A549 (cell line): Measurements from ENCODE around the gene PGS1. TPM values are rescaled to one million over a fixed set of nuclear protein-coding genes. Genes with fewer than 3 reads are reported as not detected.

ENCODE experiments used
- ATAC-seq, 2 experiments: fragments of 200-7000 bp in 1 of 2; fragments of >200 bp in 1 of 2; cut with Nextera tagmentation in 1 of 2; cut with Tn5 transposase in 1 of 2; 3 replicates each; pipeline versions ENCODE4 v1.8.0 to v1.9.1; 2018 to 2020; ENCODE audit warnings: mild to moderate bottlenecking in 1 of 2, moderate library complexity in 1 of 2
- CTCF ChIA-PET: fragments of 300-600 bp; sonication (Branson Sonifier 250); formaldehyde crosslinking; extraction: SDS; loops from one replicate; lab custom pipeline; 2021; ENCODE audit warnings: antibody characterized with exemption, inconsistent platforms; lab: Yijun Ruan, JAX
- POLR2A ChIA-PET: fragments of 350-600 bp; formaldehyde crosslinking; extraction: SDS; loops from one replicate; lab custom pipeline; 2021; ENCODE audit warnings: antibody characterized with exemption, inconsistent platforms; lab: Yijun Ruan, JAX
- DNase-seq, 2 experiments: peaks; one replicate each; pipeline versions ENCODE4 v3.0.0 to v3.0.0-alpha.2; 2011 to 2016; ENCODE audit warnings: low read depth in 1 of 2, low spot score in 1 of 2
- FAIRE-seq: peaks from 2 replicates; lab custom pipeline; 2011; peaks lifted over from hg19 to GRCh38; lab: Jason Lieb, UNC
- H3K27ac ChIP-seq, 2 experiments: fragments of >200 bp; sonication (Bioruptor Twin); formaldehyde crosslinking; 3 replicates each; pipeline ENCODE4 v1.5.1; 2016 to 2017
- H3K4me1 ChIP-seq: fragments of >200 bp; sonication (Bioruptor Twin); formaldehyde crosslinking; 3 replicates; pipeline ENCODE4 v1.6.1; 2016
- H3K4me2 ChIP-seq: fragments of >200 bp; sonication (Bioruptor Twin); formaldehyde crosslinking; 3 replicates; pipeline ENCODE4 v1.6.1; 2016
- H3K4me3 ChIP-seq: fragments of >200 bp; sonication (Bioruptor Twin); formaldehyde crosslinking; 3 replicates; pipeline ENCODE4 v1.5.1; 2016
- H3K9me3 ChIP-seq: fragments of >200 bp; sonication (Bioruptor Twin); formaldehyde crosslinking; 3 replicates; pipeline ENCODE4 v1.6.1; 2016
- BHLHE40 ChIP-seq: IDR thresholded peaks from 2 replicates; pipeline ENCODE4 v1.6.1; 2012; ENCODE audit warnings: low read depth, low read length, inconsistent platforms
- CEBPB ChIP-seq, 2 experiments: fragments of >200 bp in 1 of 2; sonication (Bioruptor Twin) in 1 of 2; formaldehyde crosslinking in 1 of 2; IDR thresholded peaks; 2 replicates each; pipeline ENCODE4 v1.6.1; 2012 to 2016
- CHD2 ChIP-seq: fragments of 150-350 bp; IDR thresholded peaks from 2 replicates; pipeline ENCODE4 v1.6.1; 2014; ENCODE audit warnings: low read length; ENCODE audit not compliant: partially characterized antibody
- FOSB ChIP-seq: fragments of 250-450 bp; sonication (Bioruptor Pico); IDR thresholded peaks from 2 replicates; pipeline ENCODE4 v1.5.0; 2020; ENCODE audit warnings: mild to moderate bottlenecking, moderate library complexity
- GATA3 ChIP-seq: IDR thresholded peaks from 2 replicates; pipeline ENCODE4 v1.6.1; 2012; ENCODE audit warnings: borderline replicate concordance
- HOXB13 ChIP-seq: fragments of 250-450 bp; sonication (Bioruptor Pico); IDR thresholded peaks from 2 replicates; pipeline ENCODE4 v1.5.0; 2020; ENCODE audit warnings: low read depth, mild to moderate bottlenecking, moderate library complexity
- JUN ChIP-seq, 2 experiments: fragments of >200 bp; sonication (Bioruptor Twin); formaldehyde crosslinking; IDR thresholded peaks; 2 replicates in 1 of 2; 3 replicates in 1 of 2; pipeline ENCODE4 v1.6.1; 2016 to 2017
- MAFK ChIP-seq: fragments of 450-650 bp; IDR thresholded peaks from 2 replicates; pipeline ENCODE4 v1.6.1; 2014; ENCODE audit not compliant: partially characterized antibody
- MYC ChIP-seq: IDR thresholded peaks from 2 replicates; pipeline ENCODE4 v1.6.1; 2012; ENCODE audit warnings: mild to moderate bottlenecking, inconsistent platforms, low read length, improper control_type of control experiment, borderline replicate concordance
- NPAS2 ChIP-seq: fragments of 250-450 bp; sonication (Bioruptor Pico); IDR thresholded peaks from 2 replicates; pipeline ENCODE4 v1.8.0; 2022; ENCODE audit warnings: mild to moderate bottlenecking, moderate library complexity, borderline replicate concordance
- NR3C1 ChIP-seq: fragments of >200 bp; sonication (Bioruptor Twin); formaldehyde crosslinking; IDR thresholded peaks from 3 replicates; pipeline ENCODE4 v1.6.1; 2017
- PHF8 ChIP-seq: fragments of 200-600 bp; sonication (generic); IDR thresholded peaks from 2 replicates; pipeline ENCODE4 v1.6.1; 2016; ENCODE audit warnings: low read depth, mild to moderate bottlenecking, antibody characterized with exemption, moderate library complexity, borderline replicate concordance
- POLR2AphosphoS2 ChIP-seq: conservative IDR thresholded peaks from 2 replicates; pipeline ENCODE4 v1.6.1; 2012; ENCODE audit warnings: low read length, improper control_type of control experiment, inconsistent platforms
- RARB ChIP-seq: fragments of 250-450 bp; sonication (Bioruptor Pico); IDR thresholded peaks from 2 replicates; pipeline ENCODE4 v1.8.0; 2021; ENCODE audit warnings: mild to moderate bottlenecking, moderate library complexity
- RCOR1 ChIP-seq: fragments of 150-350 bp; IDR thresholded peaks from 2 replicates; pipeline ENCODE4 v1.6.1; 2014; ENCODE audit warnings: antibody characterized with exemption, low read length, low read depth
- RNF2 ChIP-seq: fragments of 200-600 bp; sonication (generic); IDR thresholded peaks from 2 replicates; pipeline ENCODE4 v1.6.1; 2016; ENCODE audit warnings: low read depth, mild to moderate bottlenecking, antibody characterized with exemption, moderate library complexity, borderline replicate concordance
- SMC3 ChIP-seq: fragments of >200 bp; sonication (Bioruptor Twin); formaldehyde crosslinking; IDR thresholded peaks from 3 replicates; pipeline ENCODE4 v1.6.1; 2018; ENCODE audit warnings: inconsistent platforms
- TFCP2L1 ChIP-seq: fragments of 250-450 bp; sonication (Bioruptor Pico); IDR thresholded peaks from 2 replicates; pipeline ENCODE4 v1.5.0; 2021; ENCODE audit warnings: mild to moderate bottlenecking
- ZFP36 ChIP-seq: fragments of 450-650 bp; IDR thresholded peaks from 2 replicates; pipeline ENCODE4 v1.6.1; 2014; ENCODE audit warnings: borderline replicate concordance; ENCODE audit not compliant: partially characterized antibody
- ZSCAN20 ChIP-seq: fragments of 250-450 bp; sonication (Bioruptor Pico); IDR thresholded peaks from 2 replicates; pipeline ENCODE4 v1.8.0; 2022; ENCODE audit warnings: mild to moderate bottlenecking, moderate library complexity
- WGBS: methylation state at CpG from one replicate; pipeline ENCODE4 v1.1.6; 2017; ENCODE audit errors: missing lambda C conversion rate; 5-methylcytosine and 5-hydroxymethylcytosine counted together
- polyA plus RNA-seq, 4 experiments: library from polyadenylated mRNA; depleted of rRNA in 3 of 4; stranded (reverse); fragments of >200 nt; fragmentation: RNase III in 1 of 4; extraction: RNeasy Plus Mini Kit Qiagen cat#74134 plus additional on column Dnase treatment in 1 of 4; gene quantifications; 2 replicates in 3 of 4; 3 replicates in 1 of 4; pipeline ENCODE4 v1.2.3, GENCODE V29; 2011 to 2017
- TF ChIP-seq, protein P1 (sequence below): fragments of >200 bp; sonication (Bioruptor Twin); formaldehyde crosslinking; IDR thresholded peaks from 2 replicates; pipeline ENCODE4 v1.6.1; 2016
- TF ChIP-seq, protein P2 (sequence below): fragments of 250-450 bp; sonication (Bioruptor Pico); IDR thresholded peaks from 2 replicates; pipeline ENCODE4 v1.5.0; 2020; ENCODE audit warnings: low read depth, mild to moderate bottlenecking, moderate library complexity
- TF ChIP-seq, protein P3 (sequence below): fragments of 150-350 bp; IDR thresholded peaks from 2 replicates; pipeline ENCODE4 v1.6.1; 2014; ENCODE audit warnings: low read depth, mild to moderate bottlenecking, low read length
- TF ChIP-seq, protein P4 (sequence below): fragments of 250-450 bp; sonication (Bioruptor Pico); IDR thresholded peaks from 2 replicates; pipeline ENCODE4 v1.5.0; 2021; ENCODE audit warnings: mild to moderate bottlenecking, moderate library complexity, borderline replicate concordance

The PGS1 gene
- polyA plus RNA-seq, 2 of the 4 experiments (the other 2 are of a cell fraction), result 23.7 to 29.5 TPM

DNA sequence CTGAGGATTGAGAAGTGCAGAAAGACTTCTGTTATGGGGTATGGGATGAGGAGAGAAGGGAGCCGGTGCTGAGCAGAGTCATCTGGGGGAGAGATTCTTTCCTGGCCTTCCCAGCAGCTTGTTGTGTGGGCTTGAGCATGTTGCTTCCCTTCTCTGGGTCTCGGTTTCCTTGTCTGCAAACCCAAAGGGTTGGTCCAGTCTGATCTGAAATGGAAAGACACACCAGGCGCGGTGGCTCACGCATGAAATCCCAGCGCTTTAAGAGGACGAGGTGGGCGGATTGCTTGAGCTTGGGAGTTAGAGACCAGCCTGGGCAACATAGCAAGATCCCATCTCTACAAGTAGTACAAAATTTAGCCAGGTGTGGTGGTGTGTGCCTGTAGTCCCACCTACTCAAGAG lies 24.6 kb upstream of the PGS1 start:
- ChIA-PET POLR2A (interaction anchor here (0.6 kb wide), 2 partner anchors 91 to 96 kb away, joined by 3 to 4 read pairs; no protein-coding TSS in a partner anchor), CTCF (interaction anchor here (1.0 to 1.5 kb wide), 4 partner anchors 14 to 65 kb away, joined by 3 to 4 read pairs (median 4); no protein-coding TSS in a partner anchor)
- no peaks in the 10 kb centered on the region for H3K9me3 ChIP-seq
- peak overlapping the region; percentile 93 to 96 for H3K27ac ChIP-seq
- peaks cover 88% of the 10 kb centered on the region for H3K4me1 ChIP-seq
- no peak for FAIRE-seq
- TF ChIP-seq, protein P1, sequence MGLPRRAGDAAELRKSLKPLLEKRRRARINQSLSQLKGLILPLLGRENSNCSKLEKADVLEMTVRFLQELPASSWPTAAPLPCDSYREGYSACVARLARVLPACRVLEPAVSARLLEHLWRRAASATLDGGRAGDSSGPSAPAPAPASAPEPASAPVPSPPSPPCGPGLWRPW, result no peak
- TF ChIP-seq CHD2, result no peak
- no peak for TF ChIP-seq ZSCAN20 (CRISPR knock-in tag)
- no peak for TF ChIP-seq NR3C1
- TF ChIP-seq, protein P2, sequence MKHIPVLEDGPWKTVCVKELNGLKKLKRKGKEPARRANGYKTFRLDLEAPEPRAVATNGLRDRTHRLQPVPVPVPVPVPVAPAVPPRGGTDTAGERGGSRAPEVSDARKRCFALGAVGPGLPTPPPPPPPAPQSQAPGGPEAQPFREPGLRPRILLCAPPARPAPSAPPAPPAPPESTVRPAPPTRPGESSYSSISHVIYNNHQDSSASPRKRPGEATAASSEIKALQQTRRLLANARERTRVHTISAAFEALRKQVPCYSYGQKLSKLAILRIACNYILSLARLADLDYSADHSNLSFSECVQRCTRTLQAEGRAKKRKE, result 0 out of 2 replicates have a peak, but pooled peaks have one; percentile 7
- no peak for TF ChIP-seq RCOR1
- TF ChIP-seq GATA3, result no peak
- 0 out of 2 replicates have a peak, but pooled peaks have one; percentile 45 for TF ChIP-seq FOSB (CRISPR knock-in tag)
- no peak for TF ChIP-seq SMC3
- TF ChIP-seq NPAS2, result no peak
- 0 out of 2 replicates have a peak, but pooled peaks have one; percentile 38 for TF ChIP-seq HOXB13 (CRISPR knock-in tag)
- no peak for TF ChIP-seq CEBPB (IDR thresholded peaks at IDR 0.05)
- TF ChIP-seq RNF2, result no peak
- no peak for TF ChIP-seq BHLHE40
- TF ChIP-seq, protein P3, sequence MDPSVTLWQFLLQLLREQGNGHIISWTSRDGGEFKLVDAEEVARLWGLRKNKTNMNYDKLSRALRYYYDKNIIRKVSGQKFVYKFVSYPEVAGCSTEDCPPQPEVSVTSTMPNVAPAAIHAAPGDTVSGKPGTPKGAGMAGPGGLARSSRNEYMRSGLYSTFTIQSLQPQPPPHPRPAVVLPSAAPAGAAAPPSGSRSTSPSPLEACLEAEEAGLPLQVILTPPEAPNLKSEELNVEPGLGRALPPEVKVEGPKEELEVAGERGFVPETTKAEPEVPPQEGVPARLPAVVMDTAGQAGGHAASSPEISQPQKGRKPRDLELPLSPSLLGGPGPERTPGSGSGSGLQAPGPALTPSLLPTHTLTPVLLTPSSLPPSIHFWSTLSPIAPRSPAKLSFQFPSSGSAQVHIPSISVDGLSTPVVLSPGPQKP, result no peak
- TF ChIP-seq MYC, result no peak
- TF ChIP-seq, protein P4, sequence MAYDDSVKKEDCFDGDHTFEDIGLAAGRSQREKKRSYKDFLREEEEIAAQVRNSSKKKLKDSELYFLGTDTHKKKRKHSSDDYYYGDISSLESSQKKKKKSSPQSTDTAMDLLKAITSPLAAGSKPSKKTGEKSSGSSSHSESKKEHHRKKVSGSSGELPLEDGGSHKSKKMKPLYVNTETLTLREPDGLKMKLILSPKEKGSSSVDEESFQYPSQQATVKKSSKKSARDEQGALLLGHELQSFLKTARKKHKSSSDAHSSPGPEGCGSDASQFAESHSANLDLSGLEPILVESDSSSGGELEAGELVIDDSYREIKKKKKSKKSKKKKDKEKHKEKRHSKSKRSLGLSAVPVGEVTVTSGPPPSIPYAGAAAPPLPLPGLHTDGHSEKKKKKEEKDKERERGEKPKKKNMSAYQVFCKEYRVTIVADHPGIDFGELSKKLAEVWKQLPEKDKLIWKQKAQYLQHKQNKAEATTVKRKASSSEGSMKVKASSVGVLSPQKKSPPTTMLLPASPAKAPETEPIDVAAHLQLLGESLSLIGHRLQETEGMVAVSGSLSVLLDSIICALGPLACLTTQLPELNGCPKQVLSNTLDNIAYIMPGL (CRISPR knock-in tag), result no peak
- TF ChIP-seq JUN (IDR thresholded peaks at IDR 0.05), result no peak
- TF ChIP-seq POLR2AphosphoS2, result no peak
- TF ChIP-seq MAFK, result no peak
- TF ChIP-seq PHF8, result no peak
- no peak for TF ChIP-seq ZFP36
- no peak for TF ChIP-seq TFCP2L1 (CRISPR knock-in tag)
- TF ChIP-seq RARB (CRISPR knock-in tag), result no peak
- 94% methylated on average over 8 of the region's 8 CpGs for WGBS
- peak overlapping the region; percentile 33; the same call in 1 of the 3 replicates for H3K4me3 ChIP-seq
- ATAC-seq, result no peak
- DNase-seq, result no peak
- H3K4me2 ChIP-seq, result peak overlapping the region; percentile 84
